ENCODE measurements around the gene CMSS1.

The CMSS1 gene

DNA sequence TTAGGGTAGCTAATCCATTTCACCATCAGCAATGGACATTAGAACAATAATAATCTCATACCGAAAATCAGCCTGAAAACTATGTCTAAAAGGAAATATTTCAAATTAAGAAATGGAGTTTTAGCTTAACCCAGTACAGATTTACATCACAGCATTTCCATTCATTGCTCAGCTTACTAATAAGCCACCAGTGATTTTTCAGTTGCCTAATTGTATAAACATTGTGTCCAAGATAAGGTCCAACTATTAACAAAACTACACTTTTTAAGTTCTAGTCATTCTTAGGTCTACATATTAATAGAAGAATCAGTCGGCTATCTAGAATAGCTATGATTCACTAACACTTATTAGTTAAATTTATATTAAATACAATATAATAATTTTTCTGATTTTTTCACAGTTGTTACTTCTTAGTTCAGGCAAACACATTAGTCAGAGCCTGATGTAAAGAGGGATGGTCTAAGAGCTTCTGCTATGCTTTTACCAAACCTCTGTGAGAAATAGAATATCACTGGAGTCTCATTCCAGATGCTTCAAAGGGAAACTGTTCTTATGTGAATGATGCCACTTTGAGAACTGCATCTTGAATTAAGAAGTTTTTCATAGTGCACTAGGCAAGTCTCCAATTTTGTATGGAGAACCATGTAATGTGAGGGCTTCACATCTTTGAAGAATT lies 74.1 kb downstream of the CMSS1 start:
- no peak for ATAC-seq
- no peak for TF ChIP-seq ZNF70 (CRISPR knock-in tag; IDR thresholded peaks at IDR 0.05)

DNA sequence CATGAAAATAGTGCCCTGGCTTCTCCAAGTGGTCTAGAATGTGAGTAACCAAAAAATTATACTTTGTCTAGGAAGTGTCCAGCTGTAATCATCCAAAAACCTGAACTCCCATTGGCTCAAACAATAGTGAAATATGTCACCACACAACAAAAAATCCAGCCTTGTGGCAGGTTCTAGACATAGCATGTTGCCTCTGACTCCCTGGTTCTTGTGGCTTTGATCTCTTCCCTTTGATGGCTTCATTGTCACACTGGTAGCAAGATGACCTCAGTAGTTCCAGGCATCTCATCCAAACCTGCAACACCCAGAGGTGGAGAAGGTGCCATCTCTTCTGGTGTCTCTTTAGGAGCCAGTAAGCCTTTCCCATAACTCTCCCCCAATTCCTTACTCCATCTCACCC lies 74.7 kb downstream of the CMSS1 start:
- no peak for ATAC-seq

DNA sequence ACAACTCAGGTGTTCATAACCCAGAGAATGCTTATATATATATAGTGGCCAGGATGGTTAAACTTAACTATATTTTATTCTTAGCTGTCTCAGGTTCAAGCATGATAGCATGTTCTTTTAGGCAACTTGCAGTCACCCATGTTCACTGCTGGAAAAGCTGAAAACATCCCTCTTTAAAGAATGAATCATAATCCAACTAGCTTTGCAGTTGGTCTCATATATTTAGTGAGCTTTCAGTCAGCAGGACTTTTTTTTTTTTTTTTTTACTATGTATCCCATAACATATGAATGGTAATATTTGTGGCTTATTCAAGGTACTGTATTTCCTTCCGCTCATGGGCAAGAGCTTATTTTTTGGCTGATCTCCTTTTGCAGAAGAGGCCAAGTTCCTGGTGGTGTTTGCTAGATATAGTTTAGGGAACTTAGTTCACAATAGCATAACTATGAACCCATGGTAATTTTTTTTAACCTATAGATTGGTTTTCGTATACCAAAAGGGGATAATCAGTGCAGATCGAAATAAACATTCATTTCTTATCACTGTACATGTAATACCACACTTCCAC lies 77.6 kb downstream of the CMSS1 start:
- TF ChIP-seq CSDC2 (CRISPR knock-in tag; IDR thresholded peaks at IDR 0.05) (no peak), SNAI2 (CRISPR knock-in tag; IDR thresholded peaks at IDR 0.05) (no peak), TOX (CRISPR knock-in tag; IDR thresholded peaks at IDR 0.05; ENCODE audit: borderline replicate concordance) (no peak), TCF4 (CRISPR knock-in tag; IDR thresholded peaks at IDR 0.05; ENCODE audit: borderline replicate concordance) (no peak), ZNF565 (CRISPR knock-in tag; conservative IDR thresholded peaks at IDR 0.05; ENCODE audit: low read depth) (no peak), RARB (CRISPR knock-in tag; IDR thresholded peaks at IDR 0.05) (no peak), ISL1 (CRISPR knock-in tag; IDR thresholded peaks at IDR 0.05) (no peak)
- TF ChIP-seq, protein P1, sequence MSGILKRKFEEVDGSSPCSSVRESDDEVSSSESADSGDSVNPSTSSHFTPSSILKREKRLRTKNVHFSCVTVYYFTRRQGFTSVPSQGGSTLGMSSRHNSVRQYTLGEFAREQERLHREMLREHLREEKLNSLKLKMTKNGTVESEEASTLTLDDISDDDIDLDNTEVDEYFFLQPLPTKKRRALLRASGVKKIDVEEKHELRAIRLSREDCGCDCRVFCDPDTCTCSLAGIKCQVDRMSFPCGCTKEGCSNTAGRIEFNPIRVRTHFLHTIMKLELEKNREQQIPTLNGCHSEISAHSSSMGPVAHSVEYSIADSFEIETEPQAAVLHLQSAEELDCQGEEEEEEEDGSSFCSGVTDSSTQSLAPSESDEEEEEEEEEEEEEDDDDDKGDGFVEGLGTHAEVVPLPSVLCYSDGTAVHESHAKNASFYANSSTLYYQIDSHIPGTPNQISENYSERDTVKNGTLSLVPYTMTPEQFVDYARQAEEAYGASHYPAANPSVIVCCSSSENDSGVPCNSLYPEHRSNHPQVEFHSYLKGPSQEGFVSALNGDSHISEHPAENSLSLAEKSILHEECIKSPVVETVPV (CRISPR knock-in tag; IDR thresholded peaks at IDR 0.05), result no peak
- no peak; the same call in 2 of the 3 replicates for ATAC-seq

More for the DNA sequence above, 74.7 kb downstream of the CMSS1 start:
- no peak for TF ChIP-seq BACH2 (CRISPR knock-in tag; IDR thresholded peaks at IDR 0.05; ENCODE audit: borderline replicate concordance)
- TF ChIP-seq, protein P2, sequence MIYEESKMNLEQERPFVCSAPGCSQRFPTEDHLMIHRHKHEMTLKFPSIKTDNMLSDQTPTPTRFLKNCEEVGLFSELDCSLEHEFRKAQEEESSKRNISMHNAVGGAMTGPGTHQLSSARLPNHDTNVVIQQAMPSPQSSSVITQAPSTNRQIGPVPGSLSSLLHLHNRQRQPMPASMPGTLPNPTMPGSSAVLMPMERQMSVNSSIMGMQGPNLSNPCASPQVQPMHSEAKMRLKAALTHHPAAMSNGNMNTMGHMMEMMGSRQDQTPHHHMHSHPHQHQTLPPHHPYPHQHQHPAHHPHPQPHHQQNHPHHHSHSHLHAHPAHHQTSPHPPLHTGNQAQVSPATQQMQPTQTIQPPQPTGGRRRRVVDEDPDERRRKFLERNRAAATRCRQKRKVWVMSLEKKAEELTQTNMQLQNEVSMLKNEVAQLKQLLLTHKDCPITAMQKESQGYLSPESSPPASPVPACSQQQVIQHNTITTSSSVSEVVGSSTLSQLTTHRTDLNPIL (CRISPR knock-in tag; IDR thresholded peaks at IDR 0.05; ENCODE audit: low read depth), result no peak
- TF ChIP-seq ZNF70 (CRISPR knock-in tag; IDR thresholded peaks at IDR 0.05), result no peak
- TF ChIP-seq ESRRG (CRISPR knock-in tag; IDR thresholded peaks at IDR 0.05), result no peak
- no peak for TF ChIP-seq ZFP3 (CRISPR knock-in tag; IDR thresholded peaks at IDR 0.05)

DNA sequence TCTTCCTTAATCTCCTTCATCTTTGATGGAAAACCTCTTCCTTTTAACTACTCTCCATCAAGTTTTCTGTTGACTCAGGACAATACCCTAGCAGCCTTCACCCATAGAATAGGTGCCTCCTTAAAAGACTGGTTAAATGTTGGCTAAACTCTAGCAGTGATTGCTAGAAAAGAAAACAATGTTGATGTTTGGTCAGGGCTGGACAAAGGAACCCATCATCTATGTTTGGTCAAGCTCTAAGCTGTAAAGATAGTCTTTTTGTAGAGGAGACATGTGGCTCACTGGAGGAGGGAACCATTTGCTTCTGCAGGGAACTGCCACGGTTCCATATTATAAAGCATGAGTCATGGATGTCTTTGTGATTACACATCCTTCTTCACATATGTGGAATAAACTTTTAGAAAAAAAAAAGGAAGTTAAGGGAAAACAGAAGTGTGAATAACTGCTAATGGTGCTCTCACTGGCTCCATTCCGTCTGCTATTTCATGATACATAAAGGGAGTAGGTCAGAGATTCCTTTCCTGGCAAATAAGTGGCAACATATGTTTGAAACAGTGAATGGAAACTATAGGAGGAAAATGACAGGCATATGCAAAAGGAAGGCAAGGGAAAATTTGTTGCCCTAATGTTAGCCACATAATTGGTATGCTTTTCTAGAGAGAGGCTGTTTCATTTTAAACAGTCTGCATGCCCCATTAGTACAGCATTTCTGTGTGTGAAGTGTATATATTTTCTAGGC lies 78.2 kb downstream of the CMSS1 start:
- peak; percentile 91 for ATAC-seq
- TF ChIP-seq ISL1 (CRISPR knock-in tag; IDR thresholded peaks at IDR 0.05) (peak; percentile 44), ZFP30 (CRISPR knock-in tag; IDR thresholded peaks at IDR 0.05) (no peak)

DNA sequence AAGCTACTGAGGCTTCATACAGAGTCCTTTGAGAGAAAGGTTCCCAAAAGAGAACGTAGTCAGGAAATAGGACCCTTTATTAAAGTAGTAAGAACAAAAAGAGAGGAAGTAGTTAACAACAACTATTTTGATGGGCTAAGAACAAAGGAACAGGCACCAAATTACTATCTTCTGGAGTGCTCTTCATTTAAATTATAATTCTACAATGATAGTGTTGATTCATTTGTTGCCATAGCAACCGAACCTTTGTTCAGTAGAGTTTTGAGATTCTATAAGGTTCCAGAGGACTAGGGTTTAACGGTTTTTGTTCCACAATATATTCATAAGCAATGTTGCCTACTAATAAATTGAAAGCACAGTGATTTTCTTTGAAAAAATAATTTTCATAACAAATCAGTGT lies 78.8 kb downstream of the CMSS1 start:
- no peak for ATAC-seq
- no peak for TF ChIP-seq ZNF8 (CRISPR knock-in tag; IDR thresholded peaks at IDR 0.05)
- no peak for TF ChIP-seq TCF4 (CRISPR knock-in tag; IDR thresholded peaks at IDR 0.05; ENCODE audit: borderline replicate concordance)
- TF ChIP-seq, protein P3, sequence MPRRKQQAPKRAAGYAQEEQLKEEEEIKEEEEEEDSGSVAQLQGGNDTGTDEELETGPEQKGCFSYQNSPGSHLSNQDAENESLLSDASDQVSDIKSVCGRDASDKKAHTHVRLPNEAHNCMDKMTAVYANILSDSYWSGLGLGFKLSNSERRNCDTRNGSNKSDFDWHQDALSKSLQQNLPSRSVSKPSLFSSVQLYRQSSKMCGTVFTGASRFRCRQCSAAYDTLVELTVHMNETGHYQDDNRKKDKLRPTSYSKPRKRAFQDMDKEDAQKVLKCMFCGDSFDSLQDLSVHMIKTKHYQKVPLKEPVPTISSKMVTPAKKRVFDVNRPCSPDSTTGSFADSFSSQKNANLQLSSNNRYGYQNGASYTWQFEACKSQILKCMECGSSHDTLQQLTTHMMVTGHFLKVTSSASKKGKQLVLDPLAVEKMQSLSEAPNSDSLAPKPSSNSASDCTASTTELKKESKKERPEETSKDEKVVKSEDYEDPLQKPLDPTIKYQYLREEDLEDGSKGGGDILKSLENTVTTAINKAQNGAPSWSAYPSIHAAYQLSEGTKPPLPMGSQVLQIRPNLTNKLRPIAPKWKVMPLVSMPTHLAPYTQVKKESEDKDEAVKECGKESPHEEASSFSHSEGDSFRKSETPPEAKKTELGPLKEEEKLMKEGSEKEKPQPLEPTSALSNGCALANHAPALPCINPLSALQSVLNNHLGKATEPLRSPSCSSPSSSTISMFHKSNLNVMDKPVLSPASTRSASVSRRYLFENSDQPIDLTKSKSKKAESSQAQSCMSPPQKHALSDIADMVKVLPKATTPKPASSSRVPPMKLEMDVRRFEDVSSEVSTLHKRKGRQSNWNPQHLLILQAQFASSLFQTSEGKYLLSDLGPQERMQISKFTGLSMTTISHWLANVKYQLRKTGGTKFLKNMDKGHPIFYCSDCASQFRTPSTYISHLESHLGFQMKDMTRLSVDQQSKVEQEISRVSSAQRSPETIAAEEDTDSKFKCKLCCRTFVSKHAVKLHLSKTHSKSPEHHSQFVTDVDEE (CRISPR knock-in tag; IDR thresholded peaks at IDR 0.05), result no peak

DNA sequence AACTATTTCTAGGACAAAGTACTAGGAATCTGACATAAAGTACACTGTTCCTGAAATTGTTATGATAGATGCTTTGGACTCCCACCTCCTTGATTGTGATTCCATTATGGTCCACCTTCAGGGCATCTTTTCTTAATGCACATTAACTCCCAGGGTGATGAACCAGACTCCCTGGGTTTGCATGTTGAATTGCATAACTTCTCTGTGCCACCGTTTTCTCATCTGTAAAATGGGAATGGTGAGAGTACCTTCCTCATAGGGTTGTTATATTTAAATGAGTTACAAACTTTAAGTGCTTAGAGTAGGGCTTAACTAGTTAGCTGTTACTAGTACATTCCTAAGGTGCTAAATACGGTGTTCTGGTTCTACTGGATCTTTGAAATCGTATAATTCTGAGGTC lies 81.9 kb downstream of the CMSS1 start:
- no peak for ATAC-seq
- TF ChIP-seq, protein P4, sequence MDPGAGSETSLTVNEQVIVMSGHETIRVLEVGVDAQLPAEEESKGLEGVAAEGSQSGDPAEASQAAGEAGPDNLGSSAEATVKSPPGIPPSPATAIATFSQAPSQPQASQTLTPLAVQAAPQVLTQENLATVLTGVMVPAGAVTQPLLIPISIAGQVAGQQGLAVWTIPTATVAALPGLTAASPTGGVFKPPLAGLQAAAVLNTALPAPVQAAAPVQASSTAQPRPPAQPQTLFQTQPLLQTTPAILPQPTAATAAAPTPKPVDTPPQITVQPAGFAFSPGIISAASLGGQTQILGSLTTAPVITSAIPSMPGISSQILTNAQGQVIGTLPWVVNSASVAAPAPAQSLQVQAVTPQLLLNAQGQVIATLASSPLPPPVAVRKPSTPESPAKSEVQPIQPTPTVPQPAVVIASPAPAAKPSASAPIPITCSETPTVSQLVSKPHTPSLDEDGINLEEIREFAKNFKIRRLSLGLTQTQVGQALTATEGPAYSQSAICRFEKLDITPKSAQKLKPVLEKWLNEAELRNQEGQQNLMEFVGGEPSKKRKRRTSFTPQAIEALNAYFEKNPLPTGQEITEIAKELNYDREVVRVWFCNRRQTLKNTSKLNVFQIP (CRISPR knock-in tag; IDR thresholded peaks at IDR 0.05; ENCODE audit: borderline replicate concordance, low read depth), result no peak
- TF ChIP-seq ZFP30 (CRISPR knock-in tag; IDR thresholded peaks at IDR 0.05) (no peak), ESRRG (CRISPR knock-in tag; IDR thresholded peaks at IDR 0.05) (no peak), ZNF8 (CRISPR knock-in tag; IDR thresholded peaks at IDR 0.05) (no peak), TOX (CRISPR knock-in tag; IDR thresholded peaks at IDR 0.05; ENCODE audit: borderline replicate concordance) (no peak), PPARA (CRISPR knock-in tag; IDR thresholded peaks at IDR 0.05; ENCODE audit: borderline replicate concordance) (no peak), BACH2 (CRISPR knock-in tag; IDR thresholded peaks at IDR 0.05; ENCODE audit: borderline replicate concordance) (no peak), ZC3H10 (CRISPR knock-in tag; IDR thresholded peaks at IDR 0.05) (no peak), GLIS3 (CRISPR knock-in tag; IDR thresholded peaks at IDR 0.05) (no peak)
- TF ChIP-seq, protein P2 (CRISPR knock-in tag; IDR thresholded peaks at IDR 0.05; ENCODE audit: low read depth), result no peak
- TF ChIP-seq, protein P5, sequence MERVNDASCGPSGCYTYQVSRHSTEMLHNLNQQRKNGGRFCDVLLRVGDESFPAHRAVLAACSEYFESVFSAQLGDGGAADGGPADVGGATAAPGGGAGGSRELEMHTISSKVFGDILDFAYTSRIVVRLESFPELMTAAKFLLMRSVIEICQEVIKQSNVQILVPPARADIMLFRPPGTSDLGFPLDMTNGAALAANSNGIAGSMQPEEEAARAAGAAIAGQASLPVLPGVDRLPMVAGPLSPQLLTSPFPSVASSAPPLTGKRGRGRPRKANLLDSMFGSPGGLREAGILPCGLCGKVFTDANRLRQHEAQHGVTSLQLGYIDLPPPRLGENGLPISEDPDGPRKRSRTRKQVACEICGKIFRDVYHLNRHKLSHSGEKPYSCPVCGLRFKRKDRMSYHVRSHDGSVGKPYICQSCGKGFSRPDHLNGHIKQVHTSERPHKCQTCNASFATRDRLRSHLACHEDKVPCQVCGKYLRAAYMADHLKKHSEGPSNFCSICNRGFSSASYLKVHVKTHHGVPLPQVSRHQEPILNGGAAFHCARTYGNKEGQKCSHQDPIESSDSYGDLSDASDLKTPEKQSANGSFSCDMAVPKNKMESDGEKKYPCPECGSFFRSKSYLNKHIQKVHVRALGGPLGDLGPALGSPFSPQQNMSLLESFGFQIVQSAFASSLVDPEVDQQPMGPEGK (CRISPR knock-in tag; IDR thresholded peaks at IDR 0.05; ENCODE audit: borderline replicate concordance), result no peak

Data from SK-N-SH treated with all-trans-retinoic acid at 6 μM for 48 hours (cell line).